ENCODE data around the gene STYXL1.
A peak's percentile ranks its signal among the peaks of the same experiment; 100 is the strongest.

The STYXL1 gene

DNA sequence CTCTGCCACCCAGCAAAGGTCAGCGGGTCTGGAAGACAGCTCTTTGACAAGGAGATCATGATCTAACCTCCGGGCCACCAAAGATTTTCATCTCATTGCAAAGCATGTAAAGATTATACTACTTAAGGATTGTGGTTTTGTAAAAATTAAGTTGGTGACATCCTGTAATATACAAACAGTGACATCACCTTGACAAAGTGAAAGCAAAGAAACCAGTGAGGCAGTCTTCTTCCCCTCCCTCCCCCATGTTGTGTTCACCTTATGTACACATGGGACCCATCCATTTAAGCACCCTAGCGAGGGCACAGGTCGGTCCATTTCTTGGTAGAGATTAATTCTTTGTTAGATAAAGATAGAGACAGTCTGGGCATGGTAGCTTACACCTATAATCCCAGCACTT is 4.0 kb upstream of the STYXL1 start:
- TF ChIP-seq, protein P1, sequence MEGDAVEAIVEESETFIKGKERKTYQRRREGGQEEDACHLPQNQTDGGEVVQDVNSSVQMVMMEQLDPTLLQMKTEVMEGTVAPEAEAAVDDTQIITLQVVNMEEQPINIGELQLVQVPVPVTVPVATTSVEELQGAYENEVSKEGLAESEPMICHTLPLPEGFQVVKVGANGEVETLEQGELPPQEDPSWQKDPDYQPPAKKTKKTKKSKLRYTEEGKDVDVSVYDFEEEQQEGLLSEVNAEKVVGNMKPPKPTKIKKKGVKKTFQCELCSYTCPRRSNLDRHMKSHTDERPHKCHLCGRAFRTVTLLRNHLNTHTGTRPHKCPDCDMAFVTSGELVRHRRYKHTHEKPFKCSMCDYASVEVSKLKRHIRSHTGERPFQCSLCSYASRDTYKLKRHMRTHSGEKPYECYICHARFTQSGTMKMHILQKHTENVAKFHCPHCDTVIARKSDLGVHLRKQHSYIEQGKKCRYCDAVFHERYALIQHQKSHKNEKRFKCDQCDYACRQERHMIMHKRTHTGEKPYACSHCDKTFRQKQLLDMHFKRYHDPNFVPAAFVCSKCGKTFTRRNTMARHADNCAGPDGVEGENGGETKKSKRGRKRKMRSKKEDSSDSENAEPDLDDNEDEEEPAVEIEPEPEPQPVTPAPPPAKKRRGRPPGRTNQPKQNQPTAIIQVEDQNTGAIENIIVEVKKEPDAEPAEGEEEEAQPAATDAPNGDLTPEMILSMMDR (IDR thresholded peaks at IDR 0.05; ENCODE audit: insufficient read depth, low read length, missing control alignments), result no peak
- no peak overlapping the region for H3K4me3 ChIP-seq (ENCODE audit: low read depth, low read length)
- POLR2A ChIA-PET, result no interaction called here
- no peak for DNase-seq (ENCODE audit: low read depth, low spot score)
- CTCF ChIA-PET, result interaction anchor here (1.9 kb wide), 1 partner anchor 78 kb away, joined by 5 read pairs; no protein-coding TSS in a partner anchor

DNA sequence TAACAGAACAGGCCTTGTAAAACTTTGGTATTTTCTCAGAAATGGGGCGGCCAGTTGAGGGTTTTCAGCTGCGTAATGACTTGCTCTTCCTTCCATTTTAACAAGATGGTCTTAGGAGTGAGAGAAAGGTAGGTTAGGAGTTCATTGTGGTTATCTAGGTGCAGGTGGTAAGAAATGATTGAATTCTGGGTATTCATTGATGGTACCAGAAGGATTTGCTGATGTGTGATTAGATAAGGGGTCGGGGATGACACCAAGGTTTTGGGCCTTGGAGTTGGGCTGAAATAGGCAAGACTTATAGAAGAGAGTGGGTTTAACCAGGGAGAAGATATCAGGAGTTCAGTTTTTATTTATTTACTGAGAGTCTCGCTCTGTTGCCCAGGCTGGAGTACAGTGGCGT is 2.7 kb upstream of the STYXL1 start:
- H3K4me3 ChIP-seq (ENCODE audit: low read depth, low read length), result no peak overlapping the region
- POLR2A ChIA-PET, result interaction anchor here (0.6 kb wide), 1 partner anchor 78 kb away, joined by 3 read pairs; no protein-coding TSS in a partner anchor
- CTCF ChIA-PET, result interaction anchor here (2.4 kb wide), 1 partner anchor 30 kb away, joined by 8 read pairs; no protein-coding TSS in a partner anchor
- no peak for DNase-seq (ENCODE audit: low read depth, low spot score)
- TF ChIP-seq, protein P1 (IDR thresholded peaks at IDR 0.05; ENCODE audit: insufficient read depth, low read length, missing control alignments), result no peak

DNA sequence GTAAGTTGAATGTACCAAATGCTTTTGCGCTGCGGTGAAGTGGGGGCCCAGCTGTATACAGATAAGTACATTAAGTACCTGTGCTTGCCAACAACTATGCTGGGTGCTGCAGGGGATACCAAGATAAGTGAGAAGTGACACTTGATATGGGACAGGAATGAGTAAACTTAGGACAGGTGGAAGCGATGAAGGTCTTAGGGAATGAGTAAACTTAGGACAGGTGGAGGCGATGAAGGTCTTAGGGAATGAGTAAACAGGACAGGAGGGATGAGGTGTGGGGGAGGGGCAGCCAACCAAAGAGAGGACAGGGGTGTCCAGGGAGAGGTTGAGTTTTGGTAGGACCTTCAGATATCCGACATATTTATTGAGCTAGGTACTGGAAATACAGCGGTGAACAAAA is 1.5 kb upstream of the STYXL1 start:
- TF ChIP-seq, protein P1 (IDR thresholded peaks at IDR 0.05; ENCODE audit: insufficient read depth, low read length, missing control alignments), result no peak
- POLR2A ChIA-PET, result interaction anchor here (0.9 kb wide), 1 partner anchor 22 kb away, joined by 3 read pairs; no protein-coding TSS in a partner anchor
- DNase-seq (ENCODE audit: low read depth, low spot score), result no peak
- H3K4me3 ChIP-seq (ENCODE audit: low read depth, low read length), result peak overlapping the region; percentile 94
- CTCF ChIA-PET, result interaction anchor here (1.2 to 2.4 kb wide), 3 partner anchors 29 to 128 kb away, joined by 3 to 10 read pairs (median 8); no protein-coding TSS in a partner anchor

DNA sequence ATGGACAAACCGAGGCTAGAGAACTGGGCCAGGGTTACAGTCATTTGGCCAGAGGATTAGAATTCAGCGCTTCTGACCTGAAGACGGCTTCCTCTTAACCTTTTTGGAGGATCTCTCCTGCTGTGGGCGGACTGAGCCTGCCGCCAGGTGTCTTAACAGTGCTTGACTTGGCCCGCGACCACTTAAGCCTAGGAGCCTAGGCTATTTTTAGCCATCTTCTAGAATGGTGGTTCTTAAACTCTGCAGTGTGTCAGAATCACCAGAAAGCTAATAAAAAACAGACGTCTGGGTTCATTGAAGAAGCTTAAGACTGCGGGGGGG is 828 bp upstream of the STYXL1 start:
- CTCF ChIA-PET, result interaction anchor here (1.2 to 2.4 kb wide), 5 partner anchors 28 to 266 kb away, joined by 3 to 10 read pairs (median 4); no protein-coding TSS in a partner anchor
- POLR2A ChIA-PET, result interaction anchor here (0.9 to 1.6 kb wide), 3 partner anchors 11 to 23 kb away, joined by 3 to 23 read pairs (median 6); no protein-coding TSS in a partner anchor

DNA sequence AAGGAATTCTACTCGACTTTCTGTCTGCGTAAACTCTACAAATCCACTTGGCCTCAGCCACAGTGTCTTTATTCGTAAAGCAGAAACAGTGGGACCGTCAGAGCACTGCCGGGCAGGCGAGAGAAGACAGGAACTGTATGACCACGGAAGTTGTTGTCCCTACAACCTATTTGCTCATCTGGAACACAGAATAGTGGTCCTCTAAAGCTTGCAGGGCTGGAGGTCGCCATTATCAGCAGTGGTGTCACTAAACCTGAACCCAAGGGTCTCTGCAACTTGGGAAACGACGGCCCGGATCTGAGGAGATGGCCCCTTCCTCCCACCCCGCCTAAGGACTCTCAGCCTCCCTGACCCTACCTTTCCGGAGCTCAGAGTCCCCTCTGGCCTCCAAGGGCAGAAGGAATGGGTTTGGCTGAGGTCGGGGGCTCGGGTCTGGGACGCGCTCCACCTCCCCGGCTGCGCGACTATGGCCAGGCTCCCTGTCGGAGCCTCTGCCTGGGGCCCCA is 442 bp downstream of the STYXL1 start:
- no peak for DNase-seq (ENCODE audit: low read depth, low spot score)
- POLR2A ChIA-PET, result interaction anchor here (0.6 to 1.6 kb wide), 6 partner anchors 9 to 1751 kb away, joined by 3 to 23 read pairs (median 4); no protein-coding TSS in a partner anchor
- H3K4me3 ChIP-seq (ENCODE audit: low read depth, low read length), result peak overlapping the region; percentile 94
- TF ChIP-seq, protein P1 (IDR thresholded peaks at IDR 0.05; ENCODE audit: insufficient read depth, low read length, missing control alignments), result no peak
- CTCF ChIA-PET, result interaction anchor here (0.8 to 2.3 kb wide), 6 partner anchors 13 to 268 kb away, joined by 3 to 10 read pairs (median 4); no protein-coding TSS in a partner anchor

More for the DNA sequence above, 828 bp upstream of the STYXL1 start:
- DNase-seq (ENCODE audit: low read depth, low spot score), result no peak
- TF ChIP-seq, protein P1 (IDR thresholded peaks at IDR 0.05; ENCODE audit: insufficient read depth, low read length, missing control alignments), result no peak
- peak overlapping the region; percentile 94 for H3K4me3 ChIP-seq (ENCODE audit: low read depth, low read length)

DNA sequence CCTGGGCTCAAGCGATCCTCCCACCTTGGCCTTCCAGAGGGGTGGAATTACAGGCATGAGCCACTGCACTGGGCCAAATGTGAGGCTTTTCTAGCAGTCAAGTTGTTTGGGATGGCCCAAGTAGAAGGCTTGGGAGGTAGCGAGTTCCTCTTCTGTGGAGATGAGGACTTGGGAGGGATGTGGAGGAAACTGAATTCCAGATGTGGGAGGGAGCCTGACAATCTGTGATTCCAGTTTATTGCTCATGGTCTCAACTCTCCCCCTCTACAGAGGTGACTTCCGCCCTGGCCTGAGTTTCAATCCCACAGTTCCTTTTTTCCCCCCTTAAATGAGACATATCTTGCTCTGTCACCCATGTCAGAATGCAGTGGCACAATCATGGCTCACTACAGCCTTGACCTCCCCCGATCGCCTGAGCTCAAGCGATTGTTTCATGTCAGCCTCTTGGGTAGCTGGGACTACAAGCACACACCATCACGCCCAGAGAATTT is 3.4 kb downstream of the STYXL1 start:
- TF ChIP-seq, protein P1 (IDR thresholded peaks at IDR 0.05; ENCODE audit: insufficient read depth, low read length, missing control alignments), result no peak
- ChIA-PET CTCF (interaction anchor here (0.9 to 2.5 kb wide), 3 partner anchors 11 to 86 kb away, joined by 3 to 11 read pairs (median 4); no protein-coding TSS in a partner anchor), POLR2A (no interaction called here)

More for the DNA sequence above, 3.4 kb downstream of the STYXL1 start:
- H3K4me3 ChIP-seq (ENCODE audit: low read depth, low read length), result no peak overlapping the region
- no peak for DNase-seq (ENCODE audit: low read depth, low spot score)
